HG02623 (cell line): ENCODE data around the gene RFX2.

Experiments used
- ATAC-seq: cut with Tn5 transposase; IDR thresholded peaks from one replicate; pipeline ENCODE4 v1.9.1; 2021; ENCODE audit warnings: moderate library complexity; ENCODE audit not compliant: unreplicated experiment

The RFX2 gene

DNA sequence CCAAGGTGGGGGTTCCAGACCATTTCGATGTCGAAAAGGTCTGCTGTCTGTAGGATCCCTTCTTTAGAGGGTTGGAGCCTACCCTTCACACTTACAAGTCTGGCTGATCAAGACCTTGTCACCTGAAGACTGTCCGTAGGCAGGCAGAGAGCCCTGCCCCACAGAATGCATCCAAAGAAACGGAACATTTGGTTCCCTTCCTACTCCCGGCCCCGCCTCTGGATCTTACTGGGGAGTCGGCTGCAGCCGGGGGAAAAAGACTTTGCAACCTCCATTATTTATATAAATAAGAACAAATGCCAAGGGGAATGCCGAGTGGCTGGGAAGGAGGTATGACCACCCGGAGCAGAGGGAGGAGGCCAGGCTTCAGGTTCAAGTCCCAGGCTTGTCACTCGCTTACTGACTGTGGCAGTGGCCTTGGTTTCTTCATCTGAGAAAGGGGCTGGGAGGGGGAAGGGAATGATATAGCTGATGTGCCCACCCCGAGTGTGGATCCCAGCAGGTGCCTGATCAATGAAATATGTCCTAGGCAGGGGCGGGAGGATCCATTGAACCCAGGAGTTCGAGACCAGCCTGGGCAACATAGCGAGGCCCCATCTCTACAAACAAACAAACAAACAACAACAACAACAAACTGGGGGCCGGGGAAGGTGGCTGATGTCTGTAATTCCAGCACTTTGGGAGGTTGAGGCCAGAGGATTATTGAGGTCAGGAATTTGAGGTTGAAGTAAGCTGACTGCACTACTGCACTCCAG is 48.7 kb downstream of the RFX2 start:
- ATAC-seq = no peak

DNA sequence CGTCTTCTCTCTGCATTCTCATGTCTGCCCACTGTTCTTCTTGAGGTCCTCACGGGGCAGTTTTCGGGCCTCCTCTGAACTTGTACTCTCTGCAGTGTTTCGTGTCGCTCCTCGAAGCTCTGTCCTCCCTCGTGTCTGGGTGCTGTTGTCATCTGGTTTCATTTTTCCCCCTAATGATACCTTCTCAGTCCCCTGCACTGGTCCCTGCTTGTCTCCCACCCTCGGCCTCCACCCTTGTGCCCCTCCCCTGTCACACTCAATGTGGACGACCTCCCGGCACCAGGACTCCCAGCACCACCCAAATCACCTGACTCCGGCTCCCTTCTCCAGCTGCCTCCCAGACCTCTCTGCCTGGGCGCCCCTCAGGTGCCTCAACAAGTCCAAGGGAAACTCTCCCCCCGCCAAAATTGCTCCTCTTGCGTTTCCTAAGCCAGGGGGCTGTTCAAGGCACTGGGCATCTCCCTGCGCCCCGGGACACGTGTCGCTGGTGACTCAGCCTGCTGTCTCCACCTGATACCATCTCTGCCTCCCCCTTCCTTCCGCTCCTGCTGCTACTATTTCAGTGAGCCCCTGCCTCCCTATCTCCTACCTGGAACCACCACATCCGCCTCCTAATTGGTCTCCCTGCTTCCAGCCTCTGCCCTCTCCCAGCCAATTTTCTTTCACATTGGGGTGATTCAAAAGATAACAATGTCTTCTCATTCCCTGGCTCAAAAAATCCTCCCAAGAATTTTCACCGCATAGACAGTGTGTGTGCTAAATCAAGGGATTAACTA is 49.5 kb downstream of the RFX2 start:
- no peak for ATAC-seq

DNA sequence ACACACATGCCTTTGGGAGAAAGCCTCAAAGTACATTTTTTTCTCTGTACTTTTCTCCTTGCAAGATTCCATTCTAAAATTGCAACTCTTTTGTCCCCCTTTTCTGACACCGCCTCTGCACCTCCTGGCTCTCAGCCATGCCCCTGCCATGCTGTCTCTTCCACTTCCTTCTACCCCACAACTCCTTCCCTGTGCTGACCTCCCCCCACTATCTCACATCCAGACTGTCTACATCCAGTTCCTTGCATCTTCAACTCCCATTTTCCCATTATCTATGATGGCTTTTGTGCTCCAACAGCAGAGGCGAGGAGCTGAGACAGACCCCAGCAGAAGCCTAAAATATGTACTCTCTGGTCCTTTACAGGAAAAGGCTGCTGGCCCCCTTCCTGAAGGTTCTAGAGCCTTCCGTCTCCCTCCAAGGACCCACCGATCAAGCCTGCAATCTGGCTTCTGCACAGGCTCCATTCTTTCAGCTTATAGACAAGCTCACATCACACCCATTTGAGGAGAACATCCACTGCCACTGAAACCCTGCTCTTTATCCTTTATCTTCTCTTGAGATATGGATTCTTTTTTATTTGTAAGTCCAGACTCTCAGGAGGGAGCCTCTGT is 50.2 kb downstream of the RFX2 start:
- no peak for ATAC-seq

DNA sequence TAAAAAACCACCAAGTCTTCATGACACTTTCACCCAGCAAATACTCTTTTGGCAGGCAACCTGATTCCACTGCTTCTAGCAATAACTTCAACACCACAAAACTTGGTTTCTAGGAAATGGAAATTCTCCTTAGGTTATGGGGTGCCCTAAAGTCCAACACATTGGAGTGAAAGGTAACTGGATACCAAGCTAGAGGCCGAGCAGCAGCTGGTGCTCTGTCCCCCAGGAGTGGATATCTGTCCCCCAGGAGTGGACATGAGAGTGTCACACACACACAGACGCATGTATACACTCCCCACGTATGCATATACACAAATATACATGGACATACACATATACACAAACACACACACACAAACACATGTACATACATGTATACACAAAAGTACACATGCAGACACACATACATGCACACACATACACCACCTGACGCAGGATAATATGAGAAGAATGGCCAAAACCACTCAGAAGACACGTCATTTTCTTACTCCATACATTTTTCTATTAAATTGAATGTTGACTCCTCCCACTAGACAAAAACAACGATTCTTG is 50.8 kb downstream of the RFX2 start:
- ATAC-seq = no peak

DNA sequence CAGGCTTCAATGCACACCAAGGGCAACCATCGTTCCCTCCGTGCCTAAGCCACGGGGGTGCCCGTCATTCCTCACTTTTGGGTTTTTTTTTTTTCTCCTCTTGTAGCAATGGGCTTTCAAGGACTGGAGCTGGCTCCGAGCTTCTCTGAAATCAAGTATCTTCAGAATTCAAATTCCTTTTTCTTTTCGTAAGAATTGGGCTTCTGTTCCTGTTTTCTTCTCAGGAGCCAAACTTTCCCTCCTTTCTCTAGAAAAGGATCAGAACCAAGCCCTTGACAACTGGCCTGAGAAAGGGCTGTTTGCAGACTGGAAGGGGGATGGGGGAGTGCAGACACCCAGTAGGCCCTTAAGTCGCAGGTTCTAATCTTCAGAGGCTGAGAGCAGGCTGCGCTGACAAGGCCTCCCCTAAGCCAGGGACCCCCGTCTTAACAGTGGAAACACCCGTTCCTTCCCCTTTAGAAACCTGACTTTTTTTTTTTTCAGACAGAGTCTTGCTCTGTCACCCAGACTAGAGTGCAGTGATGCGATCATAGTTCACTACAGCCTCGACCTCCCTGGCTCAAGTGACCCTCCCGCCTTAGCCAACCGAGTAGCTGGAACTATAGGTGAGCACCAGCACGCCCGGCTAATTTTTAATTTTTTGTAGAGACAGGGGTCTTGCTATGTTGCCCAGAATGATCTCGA is 51.6 kb downstream of the RFX2 start:
- ATAC-seq = no peak

DNA sequence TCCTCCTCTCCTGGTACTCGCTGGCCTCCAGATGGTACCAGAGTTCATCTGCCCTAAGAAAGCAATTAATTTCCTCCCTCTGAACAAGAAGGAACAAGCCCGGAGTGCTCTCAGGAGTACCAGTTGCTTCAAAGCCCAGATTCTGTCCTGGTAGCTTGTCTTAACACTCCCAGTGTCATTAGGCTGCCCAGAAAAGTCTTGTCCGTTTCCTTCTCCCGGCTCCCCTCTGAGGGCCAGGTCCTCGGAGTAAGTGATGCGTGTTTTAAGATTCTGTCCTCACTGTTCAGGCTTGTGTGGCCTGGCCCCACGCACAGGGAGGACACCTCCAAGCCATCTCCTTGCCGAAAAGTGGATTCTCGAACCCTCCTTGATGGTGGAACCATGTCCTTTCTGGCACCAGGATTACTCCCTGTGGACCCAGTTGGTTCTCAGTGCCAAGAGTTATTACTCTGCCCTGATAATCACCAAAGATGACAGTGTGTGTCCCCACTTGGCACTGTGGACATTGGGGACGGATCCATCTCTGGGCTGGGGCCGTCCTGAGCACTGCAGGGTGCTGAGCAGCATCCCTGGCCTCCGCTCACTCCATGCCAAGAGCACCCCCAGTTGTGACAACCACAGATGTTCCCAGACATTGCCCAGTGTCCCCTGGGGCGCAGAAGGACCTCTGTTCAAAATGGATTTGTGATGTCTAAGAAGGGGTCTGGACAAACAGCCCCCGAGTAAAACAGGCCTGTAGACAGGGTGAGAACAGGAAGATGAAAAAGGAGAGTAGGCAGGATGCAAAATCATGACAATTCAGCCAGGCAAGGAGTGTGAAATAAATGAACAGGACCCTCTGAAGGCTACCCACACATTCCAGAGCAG is 52.4 kb downstream of the RFX2 start:
- ATAC-seq = no peak

DNA sequence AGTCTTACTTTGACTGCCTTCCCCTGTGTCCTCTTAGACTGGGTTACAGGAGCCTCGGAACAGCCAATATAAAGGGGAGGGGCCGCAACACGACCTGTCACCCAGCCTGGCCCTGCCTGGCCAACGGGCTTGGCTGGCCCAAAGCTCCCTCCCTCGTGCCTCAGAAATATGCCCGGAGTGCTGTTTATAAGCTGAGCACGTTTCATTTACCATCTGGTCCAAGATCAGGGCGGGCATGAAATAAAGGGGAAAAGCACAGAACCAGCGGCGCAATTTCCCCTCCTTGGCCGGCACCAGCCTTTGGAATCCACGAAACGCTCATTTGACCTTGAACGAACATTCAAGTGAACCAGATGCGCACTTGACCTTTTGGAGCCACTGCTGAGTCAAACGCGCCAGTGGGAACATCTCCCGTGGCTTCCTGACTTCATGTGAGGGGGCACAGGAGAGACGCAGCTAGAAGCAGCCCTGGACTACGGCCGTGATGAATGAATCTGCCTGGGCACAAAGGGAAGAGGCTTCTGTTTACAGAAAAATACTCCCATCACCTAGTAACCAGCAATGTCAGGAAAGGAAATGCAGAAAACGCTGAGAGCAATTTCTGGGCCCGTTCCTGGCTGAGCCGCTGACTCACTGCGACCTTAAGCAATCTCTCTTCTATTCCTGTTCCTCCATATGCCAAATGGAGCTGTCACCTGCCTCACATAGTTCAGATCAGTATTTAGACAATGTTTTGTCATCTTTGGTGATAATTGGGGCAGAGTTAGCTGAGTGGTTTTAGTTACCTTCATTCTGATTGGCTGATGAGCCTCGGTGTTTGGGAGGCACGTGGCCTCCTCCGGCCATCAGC is 53.3 kb downstream of the RFX2 start:
- no peak for ATAC-seq

DNA sequence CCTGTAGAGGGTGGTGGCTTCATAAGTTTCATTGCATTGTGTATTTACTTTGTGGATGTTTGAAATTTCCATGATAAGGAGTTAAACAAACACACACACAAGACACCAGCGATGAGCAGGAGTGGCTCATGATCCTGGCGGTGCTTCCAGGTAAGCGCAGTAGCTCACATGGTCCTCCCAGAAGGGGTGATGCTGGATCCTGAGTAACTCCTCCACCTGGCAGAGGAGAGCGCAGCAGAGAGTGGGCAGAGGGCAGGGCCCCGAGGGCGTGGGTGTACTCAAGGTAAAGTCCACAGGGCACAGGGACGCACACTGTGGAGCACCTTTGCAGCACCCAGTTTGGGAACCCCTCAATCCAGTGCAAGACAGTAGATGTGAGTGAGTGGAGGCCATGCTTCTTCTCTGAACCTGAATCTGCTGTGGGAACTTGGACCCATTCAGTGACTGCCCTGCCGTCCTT is 54.0 kb downstream of the RFX2 start:
- ATAC-seq = no peak

DNA sequence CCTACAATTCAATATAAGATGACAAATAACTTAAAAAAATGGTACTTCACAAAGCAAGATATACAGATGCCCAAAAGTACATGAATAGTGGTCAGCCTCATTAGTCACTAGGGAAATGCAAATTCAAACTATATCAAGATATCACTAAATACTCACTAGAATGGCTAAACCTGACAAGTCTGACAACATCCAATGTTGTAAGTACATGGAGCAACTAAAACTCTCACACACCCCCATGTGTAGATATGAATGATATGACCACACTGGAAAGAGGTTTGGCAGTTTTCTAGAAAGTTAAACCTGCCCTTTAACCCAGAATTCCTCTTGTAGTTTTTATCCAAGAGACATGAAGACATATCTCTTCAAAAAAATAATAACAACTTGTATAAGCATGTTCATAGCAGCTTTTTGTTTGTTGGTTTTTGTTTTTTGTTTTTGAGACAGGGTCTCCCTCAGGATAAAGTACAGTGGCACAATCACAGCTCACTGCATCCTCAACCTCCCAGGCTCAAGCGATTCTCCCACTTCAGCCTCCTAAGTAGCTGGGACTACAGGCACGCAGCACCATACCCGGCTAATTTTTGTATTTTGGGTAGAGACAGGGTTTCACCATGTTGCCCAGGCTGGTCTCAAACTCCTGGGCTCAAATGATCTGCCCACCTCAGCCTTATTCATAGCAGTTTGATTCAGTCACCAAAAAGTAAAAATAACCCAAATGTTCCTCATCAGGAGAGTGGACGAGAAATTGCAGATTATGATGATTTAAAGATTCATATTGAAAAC is 55.1 kb downstream of the RFX2 start:
- ATAC-seq = no peak

DNA sequence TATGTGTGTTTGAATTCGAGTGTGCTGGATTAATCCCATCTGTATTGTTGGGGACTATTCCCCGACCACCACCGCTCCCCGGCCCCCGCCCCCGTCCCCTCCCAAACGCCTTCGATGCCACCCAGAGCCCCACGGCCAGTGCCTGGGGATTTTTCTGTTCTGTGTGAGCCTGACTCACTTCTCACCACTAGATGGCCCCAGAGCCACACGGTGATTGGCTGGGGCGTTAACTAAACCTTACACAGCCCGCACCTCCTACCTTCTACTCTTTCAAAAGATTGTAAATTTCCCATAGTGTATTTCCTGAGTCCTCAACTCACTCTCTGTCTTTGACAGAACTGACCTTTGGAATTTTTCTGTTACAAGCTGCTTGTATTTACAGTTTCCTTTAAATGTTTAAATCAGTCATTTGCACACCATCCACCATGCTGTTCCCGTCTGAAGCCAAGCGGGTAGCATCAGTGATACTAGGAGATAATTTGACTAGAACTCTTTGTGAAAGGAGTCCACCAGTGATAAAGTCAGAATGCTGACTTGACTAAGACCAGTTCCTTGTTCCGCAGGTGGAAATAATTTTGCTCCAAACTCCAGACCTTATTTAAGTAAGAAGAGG is 61.4 kb downstream of the RFX2 start:
- ATAC-seq = no peak

DNA sequence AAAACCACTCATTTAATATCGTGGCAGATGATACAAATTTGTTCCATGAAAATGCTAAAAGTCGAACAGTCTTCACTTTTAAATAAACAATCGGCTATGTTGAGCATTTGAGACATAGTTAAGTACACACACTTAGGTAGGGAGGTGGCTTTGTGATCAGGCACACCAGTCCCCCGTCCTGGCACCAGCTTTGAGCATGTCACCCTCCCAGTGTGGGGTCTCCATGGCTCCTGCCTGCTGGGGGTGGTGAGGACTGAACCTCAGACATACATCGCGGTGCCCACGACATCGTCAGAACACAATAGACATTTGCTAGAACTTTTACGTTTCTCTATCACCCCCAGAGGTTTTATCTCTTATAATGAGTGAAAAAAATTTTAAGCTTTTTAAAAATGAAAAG is 62.0 kb downstream of the RFX2 start:
- no peak for ATAC-seq

DNA sequence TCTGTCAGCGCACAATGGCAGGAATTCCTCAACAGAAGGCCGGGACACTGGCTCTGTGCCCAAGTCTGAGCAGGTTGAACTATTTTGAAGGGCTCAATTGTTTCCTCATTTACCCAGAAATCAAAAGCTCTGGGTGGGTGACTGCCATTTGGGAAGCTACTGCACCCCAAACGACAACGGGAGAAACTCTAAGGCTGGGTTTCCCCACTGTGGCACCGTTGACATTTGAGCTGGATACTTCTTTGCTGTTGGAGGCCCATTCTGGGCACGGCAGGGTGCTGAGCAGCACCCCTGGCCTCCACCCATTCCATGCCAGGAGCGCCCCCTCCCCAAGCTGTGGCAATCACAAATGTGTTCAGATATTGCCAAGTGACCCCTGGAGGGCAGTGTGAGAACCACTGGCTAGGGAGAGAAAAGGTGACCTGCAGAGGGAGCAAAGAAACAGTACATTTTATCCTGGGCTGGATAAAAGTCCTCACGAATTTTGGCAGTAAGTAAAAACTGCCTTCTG is 62.5 kb downstream of the RFX2 start:
- no peak for ATAC-seq

DNA sequence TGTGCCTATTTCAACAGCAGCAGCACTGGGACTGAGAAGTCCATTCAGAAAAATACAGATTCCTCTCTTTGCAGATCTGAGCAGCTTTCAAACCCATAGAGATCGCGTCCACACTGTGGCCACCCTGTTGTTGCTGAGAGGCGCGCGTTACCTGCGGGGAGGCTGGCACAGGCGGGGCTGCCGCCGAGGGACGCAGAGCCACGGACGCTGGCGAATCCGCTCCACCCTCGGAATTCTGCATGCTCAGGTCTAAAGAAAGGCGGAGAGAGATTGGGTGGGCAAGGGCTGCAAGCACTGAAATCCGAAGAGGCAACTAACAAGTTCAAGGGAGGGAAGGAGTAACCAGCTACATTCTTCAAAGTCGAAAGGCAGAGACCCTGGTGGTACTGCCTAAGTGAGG is 63.0 kb downstream of the RFX2 start:
- no peak for ATAC-seq

DNA sequence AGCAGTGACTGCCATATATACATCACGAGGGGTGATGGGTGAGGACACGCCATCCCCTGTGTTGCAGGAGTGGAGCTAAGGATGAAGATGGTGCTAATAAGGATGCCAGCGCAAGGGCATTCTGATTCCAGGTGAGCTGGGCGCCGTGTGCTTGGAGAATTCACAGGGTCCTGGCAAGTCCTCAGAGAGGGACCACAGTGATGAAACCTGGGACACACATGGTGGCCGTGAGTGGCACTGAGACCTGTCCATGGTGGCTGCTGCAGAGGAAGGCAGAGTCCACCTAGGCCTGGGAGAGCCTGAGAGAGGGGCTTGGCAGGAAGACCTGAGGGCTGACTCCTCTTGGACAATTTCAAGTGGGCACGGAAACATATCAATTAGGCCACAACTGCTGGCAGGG is 65.2 kb downstream of the RFX2 start:
- ATAC-seq = no peak

DNA sequence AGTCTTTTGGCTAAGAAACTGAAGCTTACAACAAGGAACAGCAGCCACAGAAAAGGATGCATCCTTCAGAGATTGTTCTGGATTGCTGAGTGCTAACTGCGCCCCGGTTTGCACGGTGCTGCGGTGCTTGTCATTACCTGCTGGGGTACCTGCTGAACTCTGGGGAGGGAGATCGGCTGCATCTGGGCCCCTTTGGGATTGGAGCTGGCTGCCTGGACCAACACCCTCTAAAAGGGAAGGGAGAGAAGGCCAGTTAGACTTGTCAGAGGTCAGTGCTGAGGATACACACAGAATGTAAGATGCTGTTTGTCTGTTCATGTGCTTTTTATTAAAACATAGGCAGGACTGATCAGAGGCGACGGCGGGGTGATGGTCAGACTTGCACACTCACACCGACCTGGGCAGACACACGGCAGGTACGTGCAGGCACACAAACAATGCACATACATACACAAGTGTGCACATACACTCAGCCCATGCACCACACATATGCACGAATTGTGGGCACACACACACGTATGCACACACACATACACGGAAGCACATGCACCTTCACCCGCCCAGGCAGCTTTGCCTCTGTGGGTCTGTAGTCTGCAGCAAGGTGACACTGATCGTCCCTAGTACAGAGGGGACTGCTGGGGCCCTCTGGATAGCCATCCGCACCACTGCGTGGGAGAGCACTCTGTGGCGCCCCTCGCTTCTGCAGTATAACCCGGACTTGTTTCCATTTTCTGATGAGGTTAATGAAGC is 66.1 kb downstream of the RFX2 start:
- no peak for ATAC-seq

DNA sequence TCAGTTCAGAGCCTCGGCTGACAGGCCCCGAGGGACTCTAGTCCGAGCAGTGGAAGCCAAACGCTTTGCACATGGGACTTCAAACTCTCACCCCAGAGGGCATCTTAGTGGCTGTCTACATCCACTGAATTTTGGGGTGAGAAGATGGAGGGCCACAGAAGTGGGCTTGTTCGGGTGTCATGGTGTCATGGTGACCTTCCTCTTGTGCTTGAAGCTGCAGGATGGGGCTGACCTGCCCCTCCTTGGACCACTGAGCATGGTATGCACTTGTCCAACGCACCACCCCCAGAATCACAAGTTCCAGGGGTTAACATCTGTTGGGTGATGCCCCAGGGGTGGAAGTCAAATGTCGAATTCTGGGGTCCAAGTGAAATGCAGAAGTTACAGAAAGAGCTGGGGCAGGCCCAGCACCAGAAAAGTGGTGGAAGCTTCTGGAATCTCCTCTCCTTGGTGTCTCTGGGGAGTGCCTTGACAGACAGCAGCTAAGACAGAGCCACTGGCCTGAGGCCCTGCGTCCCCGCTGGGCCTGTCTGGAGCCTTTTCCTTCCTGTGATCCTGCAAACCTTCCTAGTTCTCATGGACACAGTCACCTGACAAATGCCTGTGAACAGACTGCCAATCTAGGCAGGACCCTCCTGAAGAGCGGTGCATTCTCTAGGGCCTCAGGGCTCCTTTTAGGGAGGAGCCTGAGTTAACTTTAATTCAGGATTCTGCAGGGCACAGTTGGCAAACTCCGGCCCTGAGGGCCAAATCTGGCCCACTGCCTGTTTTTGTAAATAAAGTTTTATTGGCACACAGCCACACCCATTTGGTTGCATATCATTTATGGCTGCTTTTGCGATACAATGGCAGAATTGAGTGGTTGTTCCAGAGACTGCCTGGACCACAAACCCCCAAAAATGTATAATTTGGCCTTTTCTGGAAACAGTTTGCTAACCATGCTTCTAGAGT is 67.2 kb downstream of the RFX2 start:
- no peak for ATAC-seq
